Muscle of arm (tissue), 12 donors: ENCODE data around the gene FAAH2. TPM values are rescaled to one million over a fixed set of nuclear protein-coding genes. Genes with fewer than 3 reads are reported as not detected.
"Not testable (repeated sequence)": the region's sequence is repeated elsewhere in the genome, so short reads cannot be mapped to it uniquely, and the experiment has no call there.

Experiments used
- DNase-seq: peaks from one replicate; pipeline ENCODE4 v3.0.0-alpha.2; 2013
- polyA plus RNA-seq, 12 donors: library from polyadenylated mRNA; unstranded; fragments of 120-200 nt; gene quantifications; one replicate each; pipeline ENCODE4 v1.2.1, GENCODE V29; 2013; ENCODE audit not compliant: insufficient read length in 12 of 12

FAAH2 gene
- polyA plus RNA-seq, 12 donors: 0.53 to 4.8 (median 0.88) TPM; not detected in 2

DNA sequence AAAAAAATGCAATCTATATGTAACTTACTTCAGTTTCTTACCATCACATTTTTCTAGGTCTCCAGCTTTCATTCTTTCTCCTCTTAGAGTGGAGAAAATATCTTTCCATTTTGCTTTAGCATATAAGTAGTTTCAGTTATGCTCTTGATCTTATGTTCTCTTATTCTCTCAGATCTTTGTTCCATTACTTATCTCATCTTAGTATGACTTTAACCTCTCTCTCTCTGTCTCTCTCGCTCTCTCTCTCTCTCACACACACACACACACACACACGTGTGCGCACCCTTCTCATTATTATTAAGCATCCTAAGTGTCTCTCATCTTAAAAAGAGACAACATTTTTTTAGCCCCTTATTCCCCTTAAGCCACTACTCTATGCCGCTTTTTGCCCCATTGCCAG lies 92.8 kb downstream of the FAAH2 start:
- DNase-seq: no peak

GRCh38 chrX:57380026-57380796 lies 93.7 kb downstream of the FAAH2 start:
- DNase-seq: no peak

- not testable (repeated sequence) for DNase-seq
Observed at GRCh38 chrX:57394162-57394561, 107.7 kb downstream of the FAAH2 start.

- not testable (repeated sequence) for DNase-seq
Observed at GRCh38 chrX:57403191-57403590, 116.7 kb downstream of the FAAH2 start.

- no peak for DNase-seq
Observed at GRCh38 chrX:57406149-57406548, 119.6 kb downstream of the FAAH2 start.

DNA sequence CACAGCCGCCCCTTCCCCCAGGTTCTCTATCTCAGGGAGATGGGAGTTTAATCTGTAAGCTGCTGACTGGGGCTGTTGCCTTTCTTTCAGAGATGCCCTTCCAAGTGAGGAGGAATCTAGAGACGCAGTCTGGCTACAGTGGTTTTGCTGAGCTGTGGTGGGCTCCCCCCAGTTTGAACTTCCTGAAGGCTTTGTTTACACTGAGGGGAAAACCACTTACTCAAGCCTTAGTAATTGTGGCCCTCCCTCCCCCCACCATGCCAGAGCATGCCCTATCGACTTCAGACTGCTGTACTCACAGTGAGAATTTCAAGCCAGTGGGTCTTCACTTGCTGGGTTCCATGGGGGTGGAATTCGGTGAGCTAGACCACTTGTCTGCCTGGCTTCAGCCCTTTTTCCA lies 131.3 kb downstream of the FAAH2 start:
- DNase-seq: no peak

- peak; percentile 3 for DNase-seq
Observed at GRCh38 chrX:57422289-57422688, 135.8 kb downstream of the FAAH2 start.

DNA sequence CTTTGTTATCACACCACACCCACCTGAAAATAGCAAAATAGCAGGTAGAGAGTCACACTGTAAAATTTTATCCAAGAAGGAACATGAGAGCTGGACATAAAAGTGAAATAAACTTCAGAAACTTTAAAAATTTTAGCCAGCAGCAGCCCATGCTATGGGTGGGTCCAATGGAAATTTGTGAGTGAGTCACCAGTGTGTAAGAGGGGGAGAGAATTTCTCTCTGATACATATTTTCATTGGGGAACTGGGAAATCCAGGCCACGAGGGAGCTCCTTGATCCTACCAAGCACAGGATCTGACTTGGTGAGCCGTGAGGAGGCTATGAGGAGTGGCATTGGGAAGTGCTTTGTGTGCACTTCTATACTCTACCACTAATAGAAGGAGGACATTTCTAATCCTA lies 136.3 kb downstream of the FAAH2 start:
- no peak for DNase-seq

GRCh38 chrX:57445076-57445475 lies 158.6 kb downstream of the FAAH2 start:
- no peak for DNase-seq

GRCh38 chrX:57445832-57446231 lies 159.3 kb downstream of the FAAH2 start:
- no peak for DNase-seq

- DNase-seq: no peak
Observed at GRCh38 chrX:57447856-57448255, 161.3 kb downstream of the FAAH2 start.

DNA sequence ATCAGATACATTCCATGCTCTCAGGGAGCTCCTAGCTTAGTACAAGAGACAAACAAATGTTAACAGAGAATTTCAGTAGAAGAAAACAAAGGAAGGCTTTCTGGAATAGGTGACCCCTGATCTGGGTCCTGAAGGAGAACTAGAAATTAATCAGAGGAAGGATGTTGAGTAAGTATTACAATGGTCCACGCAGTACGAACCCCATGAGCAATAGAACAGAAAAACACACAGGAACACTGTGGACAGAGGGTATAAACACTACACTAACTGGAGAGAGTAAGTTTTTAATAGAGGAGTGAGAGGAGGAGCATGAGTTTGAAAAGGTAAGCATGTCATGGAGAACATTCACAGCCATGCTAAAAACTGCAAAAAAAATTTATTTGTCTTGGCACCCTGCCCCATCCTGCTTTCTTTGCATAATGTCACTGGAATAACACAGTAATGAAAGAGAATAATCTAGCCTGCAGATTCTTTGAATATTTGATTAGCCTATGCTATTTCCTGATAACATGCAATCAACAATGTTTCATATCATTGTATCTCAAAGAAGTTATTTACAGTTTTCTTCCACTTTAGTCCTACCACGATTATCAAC lies 165.0 kb downstream of the FAAH2 start:
- DNase-seq: no peak

GRCh38 chrX:57453901-57454300 lies 167.4 kb downstream of the FAAH2 start:
- DNase-seq: no peak

GRCh38 chrX:57481514-57481913 lies 195.0 kb downstream of the FAAH2 start:
- DNase-seq: no peak

DNA sequence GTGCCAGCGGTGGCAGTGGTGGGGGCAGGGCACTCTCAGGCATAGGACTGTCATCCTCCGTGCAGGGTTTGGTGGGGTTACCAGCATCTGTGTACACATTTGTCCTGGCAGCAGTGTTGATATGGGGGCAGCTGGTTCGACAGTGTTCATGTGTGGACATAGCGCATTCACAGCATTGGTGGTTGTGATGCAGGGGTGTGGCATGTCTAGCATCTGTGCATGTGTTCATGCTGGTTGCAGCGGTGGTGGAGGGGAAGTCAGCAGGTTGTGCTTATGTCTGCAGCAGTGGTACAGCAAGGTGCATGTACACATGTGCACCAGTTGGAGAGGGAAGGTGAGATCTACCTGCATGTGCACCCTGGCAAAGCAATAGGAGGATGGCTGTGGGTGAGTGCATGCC lies 230.0 kb downstream of the FAAH2 start:
- DNase-seq: no peak

GRCh38 chrX:57519578-57520118 lies 233.1 kb downstream of the FAAH2 start:
- DNase-seq: no peak

DNA sequence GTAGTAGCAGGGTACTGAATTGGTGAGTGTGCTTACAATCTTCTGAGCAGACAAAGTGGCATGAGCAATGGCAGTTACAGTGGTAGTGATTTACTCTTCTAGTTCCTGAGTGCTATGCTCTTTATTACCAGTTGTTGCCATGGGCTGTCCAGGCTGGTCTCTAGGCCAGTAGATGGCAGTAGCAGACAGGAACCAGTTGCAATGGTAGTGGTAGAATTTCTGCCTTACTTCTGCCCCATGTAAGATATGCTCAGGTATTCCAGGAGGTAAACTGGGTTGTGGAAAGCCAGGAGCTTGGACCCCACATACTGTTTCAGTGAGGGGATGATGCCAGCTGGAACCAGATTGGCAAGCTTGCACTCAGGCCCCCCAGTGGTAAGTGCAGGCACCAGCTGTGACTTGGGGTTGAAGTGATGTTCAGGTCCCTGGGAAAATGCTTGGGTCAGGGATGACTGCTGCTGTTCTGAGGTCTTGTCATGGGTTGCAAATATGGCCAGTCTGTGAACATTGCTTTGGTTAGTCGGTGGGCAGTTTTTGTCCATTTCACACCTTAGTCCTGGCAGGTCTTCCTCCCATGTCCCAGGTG lies 242.3 kb downstream of the FAAH2 start:
- DNase-seq: no peak

Other genes with a start within 250 kb of the FAAH2 start
- gene SPIN2B, start 165.2 kb upstream of the FAAH2 start, polyA plus RNA-seq: 10 to 100 TPM in 9 of 12 donors, 1 to 10 TPM in 1, not detected in 2; 9.5 to 18.0 (median 12.6) TPM
- 1 to 10 TPM in 10 of 12 donors, not detected in 2; 1.9 to 6.7 (median 3.8) TPM for gene SPIN2A, start 149.3 kb upstream of the FAAH2 start, polyA plus RNA-seq